GM15510 (cell line): ENCODE data around the gene PANK2.

Experiments
- POLR2A ChIP-seq: IDR thresholded peaks from 3 replicates; pipeline ENCODE4 v1.6.1; 2011; ENCODE audit warnings: borderline replicate concordance; ENCODE audit not compliant: insufficient read length; ENCODE audit errors: extremely low read depth

PANK2 gene

DNA sequence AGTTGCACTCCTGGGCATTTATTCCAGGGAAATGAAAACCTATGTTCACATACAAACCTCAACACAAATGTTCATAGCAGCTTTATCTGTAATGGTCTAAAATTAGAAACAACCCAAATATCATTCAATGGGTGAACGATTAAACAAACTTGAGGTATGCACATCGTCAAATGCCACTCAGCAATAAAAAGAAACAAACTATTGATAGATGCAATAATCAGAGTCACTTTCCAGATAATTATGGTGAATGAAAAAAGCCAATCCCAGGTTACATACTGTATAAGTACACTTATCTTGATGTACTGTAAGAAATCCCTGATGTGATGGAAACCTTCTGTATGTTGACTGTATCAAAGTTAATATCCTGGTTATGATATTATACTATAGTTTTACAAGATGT lies 87.3 kb downstream of the PANK2 start:
- TF ChIP-seq POLR2A: no peak
